ELR (cell line): Measurements from ENCODE around the gene GRID1.

ENCODE experiments used
- DNase-seq: peaks from one replicate; pipeline ENCODE4 v3.0.0-alpha.2; 2015; ENCODE audit warnings: low read depth

GRID1 gene

GRCh38 chr10:86366033-86366901 is at the start of gene GRID1:
TSS of gene GRID1 (minus strand) at chr10:86366795.
- DNase-seq = no peak

- no peak for DNase-seq
These were observed 49.0 kb upstream of the GRID1 start for GRCh38 chr10:86415583-86415982.

GRCh38 chr10:86415116-86415515 is 48.5 kb upstream of the GRID1 start:
- DNase-seq = no peak

GRCh38 chr10:86413046-86413728 is 46.6 kb upstream of the GRID1 start:
- DNase-seq = peak; percentile 38

GRCh38 chr10:86411852-86412560 is 45.4 kb upstream of the GRID1 start:
- DNase-seq = no peak

- peak; percentile 64 for DNase-seq
These were observed 44.8 kb upstream of the GRID1 start for GRCh38 chr10:86411281-86411841.

GRCh38 chr10:86410542-86411124 is 44.0 kb upstream of the GRID1 start:
- DNase-seq = peak; percentile 79

GRCh38 chr10:86409183-86409582 is 42.6 kb upstream of the GRID1 start:
- DNase-seq = no peak

- no peak for DNase-seq
These were observed 36.7 kb upstream of the GRID1 start for GRCh38 chr10:86403183-86403797.

- DNase-seq = peak; percentile 23
These were observed 35.8 kb upstream of the GRID1 start for GRCh38 chr10:86402283-86402941.

- no peak for DNase-seq
These were observed 35.1 kb upstream of the GRID1 start for GRCh38 chr10:86401588-86402282.

- peak; percentile 64 for DNase-seq
These were observed 34.4 kb upstream of the GRID1 start for GRCh38 chr10:86400705-86401587.

- DNase-seq = peak; percentile 97
These were observed 33.5 kb upstream of the GRID1 start for GRCh38 chr10:86399879-86400704.

- no peak for DNase-seq
These were observed 32.9 kb upstream of the GRID1 start for GRCh38 chr10:86399514-86399878.

GRCh38 chr10:86397120-86397519 is 30.5 kb upstream of the GRID1 start:
- no peak for DNase-seq

- no peak for DNase-seq
These were observed 27.4 kb upstream of the GRID1 start for GRCh38 chr10:86393862-86394455.

- no peak for DNase-seq
These were observed 26.8 kb upstream of the GRID1 start for GRCh38 chr10:86393362-86393761.

GRCh38 chr10:86392723-86393094 is 26.1 kb upstream of the GRID1 start:
- no peak for DNase-seq
